C4-2B (cell line): ENCODE results near the gene TRIP10.

ENCODE experiments used
- CTCF ChIP-seq: fragments of 450-650 bp; conservative IDR thresholded peaks from 2 replicates; pipeline ENCODE4 v1.5.1; 2017; ENCODE audit warnings: mild to moderate bottlenecking
- ZFX ChIP-seq: fragments of 450-650 bp; IDR thresholded peaks from 2 replicates; pipeline ENCODE4 v1.6.1; 2017

GRCh38 chr19:6694147-6694815 lies 45.2 kb upstream of the TRIP10 start:
- TF ChIP-seq CTCF (no peak), ZFX (no peak)
